ENCODE measurements around the gene RPS6KA5. TPM values are rescaled to one million over a fixed set of nuclear protein-coding genes. Genes with fewer than 3 reads are reported as not detected.
"Not testable (repeated sequence)": the region's sequence is repeated elsewhere in the genome, so short reads cannot be mapped to it uniquely, and the experiment has no call there.

RPS6KA5 gene
- total RNA-seq, 1 donor from 2014 or later, result 3.6 TPM

DNA sequence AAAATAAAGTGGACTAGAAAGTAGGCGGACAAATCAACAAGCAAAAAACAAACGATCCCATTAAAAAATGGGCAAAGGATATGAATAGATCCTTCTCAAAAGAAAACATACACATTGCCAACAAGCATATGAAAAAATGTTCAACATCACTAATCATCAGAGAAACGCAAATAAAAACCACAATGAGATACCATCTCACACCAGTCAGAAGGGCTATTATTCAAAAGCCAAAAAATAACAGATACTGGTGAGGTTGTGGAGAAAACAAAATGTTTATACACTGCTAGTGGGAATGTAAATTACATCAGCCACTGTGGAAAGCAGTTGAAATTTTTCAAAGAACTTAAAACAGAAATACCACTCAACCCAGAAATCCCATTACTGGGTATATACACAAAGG is 70.3 kb downstream of the RPS6KA5 start:
- DNase-seq (ENCODE audit: low read depth), result no peak
- TF ChIP-seq, protein P1, sequence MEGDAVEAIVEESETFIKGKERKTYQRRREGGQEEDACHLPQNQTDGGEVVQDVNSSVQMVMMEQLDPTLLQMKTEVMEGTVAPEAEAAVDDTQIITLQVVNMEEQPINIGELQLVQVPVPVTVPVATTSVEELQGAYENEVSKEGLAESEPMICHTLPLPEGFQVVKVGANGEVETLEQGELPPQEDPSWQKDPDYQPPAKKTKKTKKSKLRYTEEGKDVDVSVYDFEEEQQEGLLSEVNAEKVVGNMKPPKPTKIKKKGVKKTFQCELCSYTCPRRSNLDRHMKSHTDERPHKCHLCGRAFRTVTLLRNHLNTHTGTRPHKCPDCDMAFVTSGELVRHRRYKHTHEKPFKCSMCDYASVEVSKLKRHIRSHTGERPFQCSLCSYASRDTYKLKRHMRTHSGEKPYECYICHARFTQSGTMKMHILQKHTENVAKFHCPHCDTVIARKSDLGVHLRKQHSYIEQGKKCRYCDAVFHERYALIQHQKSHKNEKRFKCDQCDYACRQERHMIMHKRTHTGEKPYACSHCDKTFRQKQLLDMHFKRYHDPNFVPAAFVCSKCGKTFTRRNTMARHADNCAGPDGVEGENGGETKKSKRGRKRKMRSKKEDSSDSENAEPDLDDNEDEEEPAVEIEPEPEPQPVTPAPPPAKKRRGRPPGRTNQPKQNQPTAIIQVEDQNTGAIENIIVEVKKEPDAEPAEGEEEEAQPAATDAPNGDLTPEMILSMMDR (conservative IDR thresholded peaks at IDR 0.05; ENCODE audit: low read depth, low read length), result no peak
- no peak overlapping the region for H3K4me3 ChIP-seq (ENCODE audit: low read depth, low read length)

DNA sequence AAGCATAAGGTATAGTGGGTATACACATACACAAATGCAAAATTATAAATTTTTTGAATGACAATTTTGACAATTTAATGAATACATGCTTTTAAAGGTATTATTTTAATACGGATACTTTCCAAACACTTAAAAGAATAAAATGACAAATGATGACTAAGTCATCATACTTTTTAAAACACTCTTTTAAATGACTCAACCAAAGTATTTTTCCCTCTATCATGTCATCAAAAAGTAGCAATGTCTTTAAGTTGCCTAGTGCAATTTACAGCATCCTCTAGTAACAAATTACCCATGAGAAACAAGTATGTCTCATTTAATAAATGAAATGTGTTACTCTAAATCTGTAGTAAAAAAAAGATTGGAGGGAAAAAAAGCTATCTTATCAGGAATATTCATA is 73.3 kb downstream of the RPS6KA5 start:
- H3K4me3 ChIP-seq (ENCODE audit: low read depth, low read length), result no peak overlapping the region
- no peak for DNase-seq (ENCODE audit: low read depth)
- TF ChIP-seq, protein P1 (conservative IDR thresholded peaks at IDR 0.05; ENCODE audit: low read depth, low read length), result no peak

DNA sequence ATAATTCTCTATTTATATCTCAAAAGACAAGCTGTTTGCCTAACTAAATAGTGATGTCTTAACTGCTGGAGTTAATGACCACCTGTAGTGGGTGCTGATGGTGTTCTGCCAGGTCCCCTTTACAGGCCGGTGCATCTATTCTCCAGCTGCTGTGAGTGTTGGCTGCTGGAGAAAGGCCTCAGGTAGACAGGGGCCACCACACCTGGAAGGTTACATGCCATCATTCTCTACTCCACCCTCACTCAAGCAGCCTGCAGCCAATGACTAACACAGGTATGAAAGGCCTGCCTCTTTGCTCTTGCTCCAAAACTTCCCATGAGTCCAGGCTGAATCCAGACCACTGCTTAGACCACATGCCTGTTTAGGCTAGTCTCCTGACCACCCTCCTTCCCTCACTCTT is 73.9 kb downstream of the RPS6KA5 start:
- no peak for DNase-seq (ENCODE audit: low read depth)
- TF ChIP-seq, protein P1 (conservative IDR thresholded peaks at IDR 0.05; ENCODE audit: low read depth, low read length), result no peak
- H3K4me3 ChIP-seq (ENCODE audit: low read depth, low read length), result no peak overlapping the region

DNA sequence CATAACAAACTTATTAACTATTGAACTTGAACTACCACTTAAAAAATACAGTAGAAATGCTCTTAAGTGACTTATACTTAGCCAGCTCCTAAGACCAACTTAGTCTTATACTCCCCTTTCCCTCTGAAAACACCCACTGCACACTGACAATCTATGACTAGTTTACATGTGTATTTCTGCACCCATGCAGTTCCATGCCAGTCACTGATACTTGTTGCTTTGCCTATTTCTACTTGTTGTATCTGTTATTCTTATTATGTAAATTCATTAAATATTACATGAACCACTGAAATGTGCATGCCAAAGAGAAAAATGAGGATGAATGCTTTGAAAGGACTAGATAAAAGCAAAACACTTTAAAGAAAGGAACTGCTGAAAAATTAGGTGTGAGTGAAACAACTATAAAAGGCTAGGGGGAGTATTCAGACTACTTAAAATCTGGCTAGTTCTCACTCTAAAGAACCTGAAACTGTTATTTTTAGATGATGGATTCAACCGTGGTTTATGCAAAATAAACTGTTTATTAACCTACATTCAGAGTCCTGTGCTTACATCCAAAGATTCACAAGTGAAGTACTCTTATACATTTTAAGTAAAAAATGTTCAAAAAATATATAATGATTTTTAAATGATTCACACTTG is 74.7 kb downstream of the RPS6KA5 start:
- TF ChIP-seq, protein P1 (conservative IDR thresholded peaks at IDR 0.05; ENCODE audit: low read depth, low read length), result no peak

DNA sequence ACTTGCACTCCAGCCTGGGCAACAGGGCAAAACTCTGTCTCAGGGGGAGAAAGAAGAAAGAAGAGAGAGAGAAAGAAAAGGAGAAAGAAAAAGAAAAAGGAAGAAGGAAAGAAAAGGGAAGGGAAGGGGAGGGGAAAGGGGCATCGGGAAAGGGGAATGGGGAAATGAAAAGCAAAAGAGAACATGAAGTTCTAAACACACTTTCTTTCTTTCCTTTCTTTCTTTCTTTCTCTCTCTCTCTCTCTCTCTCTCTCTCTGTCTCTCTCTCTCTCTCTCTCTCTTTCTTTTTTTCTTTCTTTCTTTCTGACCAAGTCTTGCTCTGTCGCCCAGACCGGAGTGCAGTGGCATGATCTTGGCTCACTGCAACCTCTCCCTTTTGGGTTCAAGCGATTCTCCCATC is 76.9 kb downstream of the RPS6KA5 start:
- TF ChIP-seq, protein P1 (conservative IDR thresholded peaks at IDR 0.05; ENCODE audit: low read depth, low read length), result no peak
- no peak overlapping the region for H3K4me3 ChIP-seq (ENCODE audit: low read depth, low read length)

More for the DNA sequence above, 74.7 kb downstream of the RPS6KA5 start:
- no peak overlapping the region for H3K4me3 ChIP-seq (ENCODE audit: low read depth, low read length)
- DNase-seq (ENCODE audit: low read depth), result no peak

DNA sequence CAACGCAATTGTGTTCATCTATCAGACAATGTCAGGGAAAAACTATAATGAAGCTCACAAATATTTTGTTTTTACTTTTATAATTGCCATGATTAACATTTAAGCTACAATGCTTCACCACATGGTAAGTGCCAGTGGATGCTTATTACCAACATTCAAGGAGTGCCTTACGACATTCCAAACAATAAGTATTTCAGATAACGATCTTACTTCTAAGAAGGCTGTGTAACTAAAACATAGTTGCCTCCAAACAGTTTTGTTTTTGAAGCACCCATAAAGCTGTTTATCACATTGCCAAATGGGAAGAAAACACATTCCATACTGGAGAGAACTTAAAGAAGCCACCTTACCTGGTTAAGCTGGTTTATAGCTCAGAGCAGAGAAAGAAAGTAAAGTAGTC is 78.8 kb downstream of the RPS6KA5 start:
- TF ChIP-seq, protein P1 (conservative IDR thresholded peaks at IDR 0.05; ENCODE audit: low read depth, low read length), result no peak
- no peak for DNase-seq (ENCODE audit: low read depth)

More for the DNA sequence above, 76.9 kb downstream of the RPS6KA5 start:
- DNase-seq (ENCODE audit: low read depth), result no peak

DNA sequence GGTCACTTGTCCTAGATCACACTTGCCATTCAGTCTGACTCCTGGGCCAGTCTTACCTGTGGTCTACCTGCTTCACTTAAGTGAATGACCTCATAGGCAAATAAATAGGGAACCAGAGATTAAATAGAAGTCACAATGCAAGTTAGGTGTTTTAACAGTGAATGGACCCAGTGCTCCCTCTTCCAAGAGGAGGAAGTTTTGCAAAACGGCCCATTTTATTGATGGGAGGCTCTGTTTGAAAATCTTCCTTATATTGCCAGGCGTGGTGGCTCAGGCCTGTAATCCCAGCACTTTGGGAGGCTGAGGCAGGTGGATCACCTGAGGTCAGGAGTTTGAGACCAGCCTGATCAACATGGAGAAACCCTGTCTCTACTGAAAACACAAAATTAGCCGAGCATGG is 79.8 kb downstream of the RPS6KA5 start:
- H3K4me3 ChIP-seq (ENCODE audit: low read depth, low read length); DNase-seq (ENCODE audit: low read depth): not testable (repeated sequence)

More for the DNA sequence above, 78.8 kb downstream of the RPS6KA5 start:
- H3K4me3 ChIP-seq (ENCODE audit: low read depth, low read length), result no peak overlapping the region
